ENCODE measurements around the gene USH1G.

The USH1G gene

DNA sequence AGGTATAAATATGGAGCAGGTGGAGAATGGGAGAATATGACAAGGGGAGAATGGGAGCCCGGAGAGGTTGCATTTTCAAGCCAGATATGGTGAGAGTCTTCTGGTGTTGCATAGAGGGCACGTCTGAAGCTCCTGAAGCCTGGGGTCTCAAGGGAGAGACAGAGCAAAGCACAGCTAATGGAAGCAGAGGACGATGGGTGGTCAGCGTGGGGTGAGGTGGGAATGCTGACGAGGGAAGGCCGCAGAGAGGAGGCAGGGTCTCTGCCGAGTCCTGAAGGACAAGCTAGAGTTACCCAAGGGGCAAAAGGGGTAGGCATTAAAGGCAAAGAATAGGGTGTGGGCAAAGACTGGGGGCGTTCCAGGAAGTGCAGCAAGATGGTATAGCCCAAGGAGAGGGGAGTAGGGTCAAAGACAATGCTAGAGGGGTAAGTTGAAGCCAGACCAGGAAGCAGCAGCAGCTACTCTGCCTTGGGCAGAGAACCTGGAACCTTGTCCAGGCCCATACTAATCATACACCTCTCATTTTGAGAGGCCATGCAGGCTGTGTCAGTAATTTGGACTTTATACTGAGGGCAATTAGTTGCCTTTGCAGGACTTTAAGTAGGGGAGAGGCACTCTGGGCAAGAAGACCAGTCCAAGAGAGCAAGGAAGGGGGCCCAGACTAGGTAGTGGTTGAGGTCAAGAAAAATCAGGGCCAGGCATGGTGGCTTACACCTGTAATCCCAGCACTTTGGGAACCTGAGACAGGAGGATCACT lies 15.3 kb upstream of the USH1G start:
- TF ChIP-seq, protein P1, sequence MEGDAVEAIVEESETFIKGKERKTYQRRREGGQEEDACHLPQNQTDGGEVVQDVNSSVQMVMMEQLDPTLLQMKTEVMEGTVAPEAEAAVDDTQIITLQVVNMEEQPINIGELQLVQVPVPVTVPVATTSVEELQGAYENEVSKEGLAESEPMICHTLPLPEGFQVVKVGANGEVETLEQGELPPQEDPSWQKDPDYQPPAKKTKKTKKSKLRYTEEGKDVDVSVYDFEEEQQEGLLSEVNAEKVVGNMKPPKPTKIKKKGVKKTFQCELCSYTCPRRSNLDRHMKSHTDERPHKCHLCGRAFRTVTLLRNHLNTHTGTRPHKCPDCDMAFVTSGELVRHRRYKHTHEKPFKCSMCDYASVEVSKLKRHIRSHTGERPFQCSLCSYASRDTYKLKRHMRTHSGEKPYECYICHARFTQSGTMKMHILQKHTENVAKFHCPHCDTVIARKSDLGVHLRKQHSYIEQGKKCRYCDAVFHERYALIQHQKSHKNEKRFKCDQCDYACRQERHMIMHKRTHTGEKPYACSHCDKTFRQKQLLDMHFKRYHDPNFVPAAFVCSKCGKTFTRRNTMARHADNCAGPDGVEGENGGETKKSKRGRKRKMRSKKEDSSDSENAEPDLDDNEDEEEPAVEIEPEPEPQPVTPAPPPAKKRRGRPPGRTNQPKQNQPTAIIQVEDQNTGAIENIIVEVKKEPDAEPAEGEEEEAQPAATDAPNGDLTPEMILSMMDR (conservative IDR thresholded peaks at IDR 0.05; ENCODE audit: control insufficient read depth, insufficient read depth, low read depth, low read length): no peak
- DNase-seq (ENCODE audit: low read depth): no peak
- H3K4me3 ChIP-seq (ENCODE audit: control insufficient read depth, low read depth, low read length): no peak overlapping the region

DNA sequence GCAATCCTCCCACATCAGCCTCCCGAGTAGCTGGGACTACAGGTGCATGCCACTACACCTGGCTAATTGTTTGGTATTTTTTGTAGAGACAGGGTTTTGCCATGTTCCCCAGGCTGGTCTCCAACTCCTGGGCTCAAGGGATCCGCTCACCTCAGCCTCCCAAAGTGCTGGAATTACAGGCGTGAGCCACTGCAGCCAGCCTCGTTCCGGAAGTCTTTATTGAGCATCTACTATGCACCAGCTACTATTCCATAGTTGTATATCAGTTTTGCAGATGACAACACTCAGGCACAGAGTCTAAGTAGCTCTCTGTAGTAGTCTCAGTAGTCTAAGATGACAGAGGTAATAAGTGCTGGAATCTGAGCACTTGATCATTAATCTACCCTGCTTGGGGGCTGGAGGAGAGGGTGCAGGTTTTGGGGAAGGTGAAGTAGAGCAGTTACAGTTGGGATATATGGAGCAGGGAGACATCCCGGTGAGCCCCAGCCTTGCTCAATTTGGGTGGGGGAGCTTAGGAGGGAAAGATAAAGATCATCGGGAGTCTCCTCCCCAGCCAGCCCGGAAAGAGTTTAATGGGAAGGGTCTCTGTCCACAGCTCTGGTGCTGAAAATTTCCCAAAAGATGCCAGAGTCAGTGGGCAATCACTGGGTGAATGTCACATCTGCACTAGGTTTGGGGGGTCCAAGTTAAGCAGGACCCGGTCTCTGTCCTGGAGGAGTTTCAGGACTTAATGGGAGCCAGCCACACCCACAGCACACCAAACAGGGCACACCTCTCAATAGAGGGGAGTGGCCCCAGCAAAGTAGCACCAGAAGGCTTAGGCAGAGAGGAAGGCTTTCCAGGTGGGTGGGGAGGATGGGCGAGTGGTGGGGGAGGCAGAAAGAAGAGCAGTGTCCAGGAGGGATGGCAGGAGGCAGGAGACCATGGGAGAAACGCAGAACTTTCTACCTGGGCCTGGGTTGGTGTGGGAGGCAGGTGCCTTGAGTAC lies 14.3 kb upstream of the USH1G start:
- TF ChIP-seq, protein P1 (conservative IDR thresholded peaks at IDR 0.05; ENCODE audit: control insufficient read depth, insufficient read depth, low read depth, low read length): no peak
- DNase-seq (ENCODE audit: low read depth): no peak
- H3K4me3 ChIP-seq (ENCODE audit: control insufficient read depth, low read depth, low read length): no peak overlapping the region

DNA sequence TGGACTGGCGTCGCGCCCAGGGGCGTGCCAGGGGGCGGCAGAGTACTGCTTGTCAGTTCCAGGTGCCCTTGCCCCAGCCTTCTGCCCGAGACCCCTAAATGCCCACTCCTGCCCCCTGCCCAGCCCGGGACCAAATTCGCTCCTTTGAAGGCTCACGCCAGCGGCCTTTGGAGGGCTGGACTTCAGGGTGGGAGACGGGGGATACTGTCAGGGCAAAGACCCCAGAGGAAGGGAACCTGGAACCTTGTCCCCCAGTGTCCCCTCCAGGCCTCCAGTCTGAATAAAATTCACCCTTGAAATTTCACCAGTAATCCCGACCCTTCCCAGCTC lies 13.4 kb upstream of the USH1G start:
- no peak for DNase-seq (ENCODE audit: low read depth)
- TF ChIP-seq, protein P1 (conservative IDR thresholded peaks at IDR 0.05; ENCODE audit: control insufficient read depth, insufficient read depth, low read depth, low read length): no peak
- no peak overlapping the region for H3K4me3 ChIP-seq (ENCODE audit: control insufficient read depth, low read depth, low read length)

DNA sequence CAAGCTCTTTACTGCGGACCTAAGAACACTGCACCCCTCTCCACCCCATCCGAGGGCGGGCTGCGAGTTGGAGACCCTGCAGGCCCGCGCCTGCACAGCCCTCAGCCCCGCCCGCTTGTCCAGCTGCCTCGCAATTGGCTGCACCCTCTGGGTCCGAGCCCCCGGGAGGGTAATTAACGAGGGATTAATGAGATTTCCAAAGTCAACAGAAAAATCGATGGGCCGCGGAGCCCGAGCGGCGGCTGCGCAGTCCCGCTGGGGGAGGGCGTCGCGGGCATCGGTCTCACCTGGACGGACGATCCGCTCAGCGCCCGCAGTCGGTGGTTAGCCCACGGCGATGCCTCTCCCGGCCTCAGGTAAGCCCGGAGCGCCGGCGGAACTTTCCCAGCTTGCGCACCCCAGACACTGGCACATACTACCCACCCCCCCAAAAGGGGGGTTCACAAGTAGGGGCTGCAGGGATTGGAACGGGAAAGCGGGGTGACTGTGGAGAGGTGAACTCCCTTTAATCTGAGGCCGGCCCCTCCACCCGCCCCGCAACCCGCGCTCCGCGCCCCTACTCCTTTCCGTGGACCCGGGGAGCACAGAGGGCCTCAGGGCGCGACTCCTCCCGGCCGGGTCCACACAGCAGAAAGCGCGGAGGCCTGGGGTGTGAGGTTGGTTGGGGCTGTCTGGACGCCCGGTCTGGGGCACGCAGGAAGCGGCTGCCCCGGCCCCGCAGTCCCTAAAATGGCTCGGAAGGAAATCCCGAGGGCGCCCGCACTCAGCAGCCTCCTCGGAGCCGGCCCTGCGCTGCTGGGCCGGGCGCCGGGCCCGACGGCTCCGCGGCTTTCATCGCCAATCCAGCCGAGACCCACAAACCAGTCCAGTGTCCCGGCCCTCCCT lies 12.8 kb upstream of the USH1G start, which contains the start of gene OTOP3:
OTOP3 (plus strand) TSS at position 314 of the 885 bp plus-strand sequence; CDS start at position 338, 24 bp downstream.
- no peak within 1 kb of the TSS for H3K4me3 ChIP-seq (ENCODE audit: control insufficient read depth, low read depth, low read length)
- TF ChIP-seq, protein P1 (conservative IDR thresholded peaks at IDR 0.05; ENCODE audit: control insufficient read depth, insufficient read depth, low read depth, low read length): no peak
- no peak for DNase-seq (ENCODE audit: low read depth)

DNA sequence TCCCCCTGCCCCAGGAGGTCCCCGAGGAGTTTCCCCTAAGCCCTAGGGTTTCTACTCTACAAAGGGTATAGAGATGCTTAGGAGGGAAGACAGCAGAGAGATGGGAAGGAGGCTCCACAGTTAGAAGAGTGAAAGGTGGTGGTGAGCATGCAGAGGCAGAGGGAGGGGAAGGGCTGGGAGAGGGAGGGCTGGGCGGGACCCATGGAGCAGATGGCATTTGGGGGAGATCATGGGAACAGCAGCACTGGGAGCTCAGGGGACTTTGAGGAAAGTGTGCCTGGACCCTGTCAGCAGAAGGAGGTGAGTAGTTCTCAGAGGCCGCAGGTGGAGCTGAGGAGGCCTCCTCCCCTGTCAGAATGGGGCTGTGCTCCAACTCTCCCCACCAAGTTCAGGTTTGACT lies 12.0 kb upstream of the USH1G start:
- TF ChIP-seq, protein P1 (conservative IDR thresholded peaks at IDR 0.05; ENCODE audit: control insufficient read depth, insufficient read depth, low read depth, low read length): no peak
- no peak overlapping the region for H3K4me3 ChIP-seq (ENCODE audit: control insufficient read depth, low read depth, low read length)
- no peak for DNase-seq (ENCODE audit: low read depth)

DNA sequence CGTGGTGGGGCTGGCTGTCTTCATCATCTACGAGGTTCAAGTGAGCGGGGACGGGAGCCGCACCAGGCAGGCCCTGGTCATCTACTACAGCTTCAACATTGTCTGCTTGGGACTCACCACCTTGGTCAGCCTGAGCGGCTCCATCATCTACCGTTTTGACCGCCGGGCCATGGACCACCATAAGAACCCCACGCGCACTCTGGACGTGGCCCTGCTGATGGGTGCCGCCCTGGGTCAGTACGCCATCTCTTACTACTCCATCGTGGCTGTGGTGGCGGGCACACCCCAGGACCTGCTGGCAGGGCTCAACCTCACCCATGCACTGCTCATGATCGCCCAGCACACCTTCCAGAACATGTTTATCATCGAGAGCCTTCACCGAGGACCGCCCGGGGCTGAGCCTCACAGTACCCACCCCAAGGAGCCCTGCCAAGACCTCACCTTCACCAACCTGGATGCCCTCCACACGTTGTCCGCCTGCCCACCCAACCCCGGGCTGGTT lies 7.5 kb upstream of the USH1G start:
- DNase-seq (ENCODE audit: low read depth): no peak
- TF ChIP-seq, protein P1 (conservative IDR thresholded peaks at IDR 0.05; ENCODE audit: control insufficient read depth, insufficient read depth, low read depth, low read length): no peak
- no peak overlapping the region for H3K4me3 ChIP-seq (ENCODE audit: control insufficient read depth, low read depth, low read length)

All from fibroblast of mammary gland (primary cell).